ENCODE results near the gene ATP1A2.

The ATP1A2 gene

GRCh38 chr1:160115545-160116282, at the start of gene ATP1A2:
ATP1A2 (plus strand) TSS chr1:160115759; CDS start chr1:160115862, 103 bp downstream.
- FAIRE-seq: no peak

GRCh38 chr1:160066829-160067745, 48.5 kb upstream of the ATP1A2 start:
- FAIRE-seq: no peak

GRCh38 chr1:160068225-160068624, 47.3 kb upstream of the ATP1A2 start:
- FAIRE-seq: no peak

- FAIRE-seq: no peak
Observed at GRCh38 chr1:160069460-160070231, 45.9 kb upstream of the ATP1A2 start, which contains the start of gene KCNJ10. KCNJ10 (minus strand) TSS chr1:160070160; CDS start chr1:160042532, 27,628 bp downstream.

GRCh38 chr1:160070243-160071163, 45.1 kb upstream of the ATP1A2 start:
- FAIRE-seq: no peak

- no peak for FAIRE-seq
Observed at GRCh38 chr1:160071289-160071688, 44.3 kb upstream of the ATP1A2 start.

GRCh38 chr1:160074865-160075264, 40.7 kb upstream of the ATP1A2 start:
- no peak for FAIRE-seq

- no peak for FAIRE-seq
Observed at GRCh38 chr1:160075836-160076235, 39.7 kb upstream of the ATP1A2 start.

GRCh38 chr1:160076295-160076694, 39.3 kb upstream of the ATP1A2 start:
- no peak for FAIRE-seq

GRCh38 chr1:160077486-160077885, 38.1 kb upstream of the ATP1A2 start:
- FAIRE-seq: no peak

- no peak for FAIRE-seq
Observed at GRCh38 chr1:160078512-160079195, 36.9 kb upstream of the ATP1A2 start.

- no peak for FAIRE-seq
Observed at GRCh38 chr1:160079448-160079847, 36.1 kb upstream of the ATP1A2 start.

GRCh38 chr1:160080381-160081100, 35.0 kb upstream of the ATP1A2 start:
- no peak for FAIRE-seq

- FAIRE-seq: no peak
Observed at GRCh38 chr1:160081261-160081936, 34.2 kb upstream of the ATP1A2 start, which contains the start of gene KCNJ9. KCNJ9 (plus strand) TSS chr1:160081538; CDS start chr1:160084031, 2,493 bp downstream.

- FAIRE-seq: no peak
Observed at GRCh38 chr1:160082487-160082886, 33.1 kb upstream of the ATP1A2 start.

- no peak for FAIRE-seq
Observed at GRCh38 chr1:160082926-160083325, 32.6 kb upstream of the ATP1A2 start.

- FAIRE-seq: no peak
Observed at GRCh38 chr1:160083968-160084770, 31.4 kb upstream of the ATP1A2 start.

GRCh38 chr1:160084771-160085321, 30.7 kb upstream of the ATP1A2 start:
- no peak for FAIRE-seq
